Measurements from ENCODE around the gene KIAA0319L.

KIAA0319L gene

GRCh38 chr1:35442734-35443133 lies 114.5 kb downstream of the KIAA0319L start:
- ATAC-seq, result no peak

DNA sequence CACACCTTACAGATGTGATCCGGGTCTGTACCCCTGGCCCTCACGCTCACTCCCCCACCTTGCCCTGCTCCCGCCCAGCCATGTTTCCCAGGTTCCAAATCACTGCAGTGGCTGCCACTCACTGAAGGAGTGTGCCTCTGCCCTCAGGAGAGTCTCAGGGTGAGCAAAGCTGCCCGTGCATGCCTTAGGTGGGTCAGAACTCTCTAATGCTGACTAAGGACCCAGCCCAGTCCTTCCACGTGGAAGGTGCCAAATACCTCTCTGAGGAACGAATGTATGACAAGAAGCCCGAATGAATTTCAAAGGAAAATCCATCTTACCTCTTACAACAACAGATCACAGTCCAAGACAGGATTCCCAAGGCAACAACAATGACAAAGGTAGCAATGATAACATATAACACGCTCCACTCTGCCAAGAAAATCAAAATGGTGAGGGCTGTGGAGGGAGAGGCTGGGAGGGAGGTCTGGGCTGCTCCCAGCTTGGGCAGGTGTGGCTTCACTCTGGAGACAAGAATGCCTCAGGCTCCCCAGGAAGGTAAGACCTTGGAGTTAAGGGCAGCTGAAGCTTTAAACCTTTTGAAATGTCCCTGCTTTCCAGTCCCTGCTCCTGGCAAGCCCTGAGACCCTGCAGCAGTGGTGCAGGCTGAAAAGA lies 115.2 kb downstream of the KIAA0319L start:
- no peak for ATAC-seq

- ATAC-seq, result no peak
Observed at GRCh38 chr1:35439626-35440025, 117.6 kb downstream of the KIAA0319L start.

- ATAC-seq, result no peak
Observed at GRCh38 chr1:35437200-35437599, 120.0 kb downstream of the KIAA0319L start.

DNA sequence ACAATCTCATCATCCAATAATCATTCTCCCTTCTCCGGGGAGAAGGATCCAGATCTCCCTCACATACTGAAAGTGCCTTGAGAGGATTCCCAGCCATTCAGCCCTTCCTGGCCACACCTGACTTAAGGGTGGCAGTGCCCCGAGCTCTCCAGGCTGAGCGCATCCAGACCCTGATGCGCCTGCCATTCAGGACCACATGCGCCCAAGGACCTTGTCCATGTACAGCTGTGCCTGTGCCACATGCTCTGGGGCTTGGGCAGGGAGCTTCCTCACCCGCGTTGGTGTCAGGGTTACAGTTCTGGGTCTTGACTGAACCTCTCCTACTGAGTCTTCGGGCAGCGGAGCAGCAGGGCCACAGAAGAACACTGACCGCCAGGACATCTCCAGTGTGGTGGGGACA lies 121.1 kb downstream of the KIAA0319L start:
- no peak for ATAC-seq

DNA sequence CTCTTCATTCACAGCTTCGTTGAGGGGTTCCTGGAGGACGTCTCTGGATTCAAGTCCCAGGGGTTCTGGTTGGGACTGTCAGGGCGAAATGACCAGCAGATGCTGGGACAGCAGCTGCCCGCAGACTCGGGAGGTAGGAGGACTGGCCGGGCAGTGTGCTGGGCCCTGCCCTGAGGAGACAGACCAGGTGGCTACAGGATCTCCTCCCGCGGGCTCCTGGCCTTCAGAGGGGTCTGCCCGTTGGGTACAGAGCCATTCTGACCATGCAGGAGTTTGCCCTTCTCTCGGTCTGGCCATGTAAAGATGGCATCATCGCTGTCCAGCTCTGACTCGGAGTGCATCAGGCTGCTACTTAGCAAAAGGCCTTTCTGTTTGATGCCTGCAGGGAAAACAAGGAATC lies 122.5 kb downstream of the KIAA0319L start:
- ATAC-seq, result no peak

- ATAC-seq, result no peak
Observed at GRCh38 chr1:35433714-35434113, 123.5 kb downstream of the KIAA0319L start.

- no peak for ATAC-seq
Observed at GRCh38 chr1:35432231-35432630, 125.0 kb downstream of the KIAA0319L start.

- ATAC-seq, result peak; percentile 41 to 45
Observed at GRCh38 chr1:35431173-35431599, 126.0 kb downstream of the KIAA0319L start.

DNA sequence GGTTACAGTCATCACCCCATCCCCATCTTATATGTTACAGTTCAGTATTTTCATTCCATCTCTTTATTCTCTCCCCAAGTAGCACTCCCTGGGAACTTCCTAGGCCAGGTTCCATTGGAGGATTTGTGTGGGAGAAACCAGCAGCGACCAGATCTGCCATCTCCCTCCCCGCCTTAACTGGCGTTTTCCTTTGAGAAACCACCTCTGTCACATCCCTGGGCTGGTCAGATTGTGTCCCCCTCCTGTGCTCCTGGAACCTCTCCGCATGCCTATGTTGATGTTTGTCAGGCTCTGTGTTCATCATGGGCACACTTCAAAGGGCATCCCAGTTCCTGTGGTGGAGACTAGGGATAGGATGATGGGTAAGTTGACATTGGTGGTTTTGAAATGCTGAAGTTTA lies 126.4 kb downstream of the KIAA0319L start:
- no peak for ATAC-seq

DNA sequence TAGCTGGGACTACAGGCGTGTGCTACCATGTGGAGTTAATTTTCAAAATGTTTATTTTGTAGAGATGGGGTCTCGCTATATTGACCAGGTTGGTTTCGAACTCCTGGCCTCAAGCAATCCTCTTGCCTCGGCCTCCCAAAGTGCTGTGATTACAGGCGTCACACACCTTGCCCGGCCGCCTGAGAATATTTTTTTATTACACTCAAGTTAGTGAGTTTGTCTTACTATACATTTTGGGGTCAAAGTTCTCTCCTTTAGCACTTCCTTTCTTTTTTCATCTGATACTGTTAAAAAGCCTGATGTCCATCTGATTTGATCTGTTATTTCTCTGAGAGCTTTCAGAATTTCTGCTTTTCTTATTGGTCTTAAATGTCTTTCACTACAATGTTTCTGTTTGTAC lies 128.8 kb downstream of the KIAA0319L start:
- ATAC-seq, result no peak

- no peak for ATAC-seq
Observed at GRCh38 chr1:35426097-35426586, 131.1 kb downstream of the KIAA0319L start.

DNA sequence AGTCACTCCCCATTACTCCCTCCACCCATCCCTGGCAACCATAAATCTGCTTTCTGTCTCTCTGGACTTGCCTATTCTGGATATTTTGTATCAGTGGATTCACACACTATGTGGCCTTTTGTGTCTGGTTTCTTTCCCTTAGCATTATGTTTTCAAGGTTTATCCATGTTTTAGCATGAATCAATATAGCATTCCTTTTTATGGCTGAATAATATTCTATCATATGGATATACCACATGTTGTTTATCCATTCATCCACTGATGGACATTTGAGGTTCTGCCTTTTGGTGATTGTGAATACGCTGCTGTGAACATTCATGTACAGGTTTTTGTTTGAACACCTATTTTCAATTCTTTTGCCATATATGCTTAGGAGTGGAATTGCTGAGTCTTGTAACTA lies 148.3 kb downstream of the KIAA0319L start:
- ATAC-seq, result no peak

DNA sequence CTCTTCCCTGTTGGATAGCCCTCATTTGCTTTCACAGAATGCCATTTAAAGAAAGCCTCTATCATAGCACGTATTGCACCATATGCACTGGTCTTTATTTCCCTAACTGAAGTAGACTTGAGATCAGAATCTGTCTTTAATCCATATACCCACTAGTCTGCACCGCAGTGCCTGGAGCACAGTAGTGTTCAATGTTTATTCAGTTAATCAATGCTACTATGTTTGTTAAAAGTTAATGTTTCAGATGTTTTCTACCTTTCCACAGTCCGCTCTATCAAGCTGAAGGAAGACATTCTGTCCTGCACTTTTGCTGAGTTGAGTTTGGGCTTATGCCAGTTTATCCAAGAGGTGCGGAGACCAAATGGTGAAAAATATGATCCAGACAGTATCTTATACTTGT lies 149.5 kb downstream of the KIAA0319L start:
- no peak for ATAC-seq

DNA sequence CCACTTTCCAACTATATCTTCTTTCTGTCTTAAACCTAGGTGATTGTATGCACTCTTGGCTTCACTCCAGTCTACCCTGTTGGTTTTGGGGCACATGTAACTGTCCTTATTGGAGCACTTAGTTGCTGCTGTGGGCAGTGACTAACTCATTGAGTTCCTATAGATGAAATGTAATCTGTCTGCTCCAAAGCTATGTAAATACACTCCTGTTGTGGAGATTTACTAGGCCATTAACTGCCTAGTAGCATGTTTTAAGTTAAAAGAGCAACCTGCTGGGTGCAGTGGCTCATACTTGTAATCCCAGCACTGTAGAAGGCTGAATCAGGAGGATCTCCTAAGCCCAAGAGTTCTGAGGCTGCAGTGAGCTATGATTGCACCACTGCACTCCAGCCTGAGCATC lies 151.1 kb downstream of the KIAA0319L start:
- ATAC-seq, result no peak

- ATAC-seq, result no peak
Observed at GRCh38 chr1:35401049-35401448, 156.2 kb downstream of the KIAA0319L start.

DNA sequence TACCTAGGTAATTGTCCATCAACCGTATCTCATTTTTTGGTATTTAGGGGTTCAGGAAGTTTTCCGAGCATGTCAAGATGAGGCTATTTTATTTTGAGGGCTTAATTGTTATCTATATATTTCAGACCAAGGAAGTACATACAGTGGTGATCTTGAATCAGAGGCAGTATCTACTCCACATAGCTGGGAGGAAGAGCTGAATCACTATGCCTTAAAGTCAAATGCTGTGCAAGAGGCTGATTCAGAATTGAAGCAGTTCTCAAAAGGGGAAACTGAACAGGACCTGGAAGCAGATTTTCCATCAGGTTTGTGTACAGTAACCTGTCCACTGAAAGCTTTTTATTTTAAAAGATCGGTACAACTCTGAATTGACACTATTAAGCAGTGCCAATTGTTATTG lies 158.5 kb downstream of the KIAA0319L start:
- no peak for ATAC-seq

DNA sequence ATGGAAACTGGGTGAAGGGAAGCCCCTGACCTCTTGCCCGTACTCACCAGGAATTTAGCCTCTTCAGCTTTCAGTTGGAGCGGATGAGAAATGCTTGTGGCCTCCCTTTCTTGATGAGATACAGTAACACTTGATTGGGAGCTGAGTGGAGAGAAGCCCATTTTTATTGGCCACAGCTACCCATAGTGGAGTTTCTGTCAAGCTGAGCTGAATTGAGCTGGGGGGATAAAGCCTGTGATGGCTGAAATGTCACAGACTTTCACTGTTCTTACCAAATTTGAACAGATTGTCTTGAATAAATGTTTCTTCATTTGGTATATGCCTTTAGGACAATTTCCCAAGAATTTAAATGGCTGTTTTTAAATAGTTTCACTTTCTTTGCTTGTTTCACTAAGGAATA lies 162.8 kb downstream of the KIAA0319L start:
- ATAC-seq, result no peak

GRCh38 chr1:35390600-35391494 lies 166.4 kb downstream of the KIAA0319L start:
- no peak for ATAC-seq

DNA sequence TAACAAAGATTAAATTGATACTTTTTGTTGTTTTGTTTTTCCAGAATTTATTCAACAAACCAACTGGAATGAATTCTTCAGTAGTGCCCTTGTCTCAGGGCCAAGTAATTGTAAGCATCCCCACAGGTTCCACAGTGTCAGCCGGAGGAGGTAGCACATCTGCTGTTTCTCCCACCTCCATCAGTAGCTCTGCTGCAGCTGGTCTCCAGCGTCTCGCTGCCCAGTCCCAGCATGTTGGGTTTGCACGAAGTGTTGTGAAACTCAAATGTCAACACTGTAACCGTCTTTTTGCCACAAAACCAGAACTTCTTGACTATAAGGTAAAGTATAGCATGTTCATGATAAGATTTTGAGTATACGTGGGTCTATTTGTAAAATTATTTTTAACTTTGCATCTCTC lies 170.2 kb downstream of the KIAA0319L start:
- ATAC-seq, result no peak

- ATAC-seq, result no peak
Observed at GRCh38 chr1:35386290-35386689, 170.9 kb downstream of the KIAA0319L start.

Data from activated CD4-positive, CD25-positive, alpha-beta regulatory T cell treated with anti-CD3 and anti-CD28 coated beads, Interleukin-2, amount 50 U/mL, for 24 hours (primary cell).